ENCODE data around the gene ZGPAT. TPM values are rescaled to one million over a fixed set of nuclear protein-coding genes. Genes with fewer than 3 reads are reported as not detected.

ZGPAT gene
- total RNA-seq, 1 donor from 2014 or later = 19.2 TPM

GRCh38 chr20:63689046-63690002, 18.5 kb upstream of the ZGPAT start:
- DNase-seq (ENCODE audit: low spot score) = no peak
- H3K36me3 Mint-ChIP-seq (ENCODE audit: low read depth) = peaks cover 5% of the 10 kb centered on the region
- H3K4me1 Mint-ChIP-seq (ENCODE audit: low read depth) = peaks cover 12% of the 10 kb centered on the region
- TF ChIP-seq, protein P1, sequence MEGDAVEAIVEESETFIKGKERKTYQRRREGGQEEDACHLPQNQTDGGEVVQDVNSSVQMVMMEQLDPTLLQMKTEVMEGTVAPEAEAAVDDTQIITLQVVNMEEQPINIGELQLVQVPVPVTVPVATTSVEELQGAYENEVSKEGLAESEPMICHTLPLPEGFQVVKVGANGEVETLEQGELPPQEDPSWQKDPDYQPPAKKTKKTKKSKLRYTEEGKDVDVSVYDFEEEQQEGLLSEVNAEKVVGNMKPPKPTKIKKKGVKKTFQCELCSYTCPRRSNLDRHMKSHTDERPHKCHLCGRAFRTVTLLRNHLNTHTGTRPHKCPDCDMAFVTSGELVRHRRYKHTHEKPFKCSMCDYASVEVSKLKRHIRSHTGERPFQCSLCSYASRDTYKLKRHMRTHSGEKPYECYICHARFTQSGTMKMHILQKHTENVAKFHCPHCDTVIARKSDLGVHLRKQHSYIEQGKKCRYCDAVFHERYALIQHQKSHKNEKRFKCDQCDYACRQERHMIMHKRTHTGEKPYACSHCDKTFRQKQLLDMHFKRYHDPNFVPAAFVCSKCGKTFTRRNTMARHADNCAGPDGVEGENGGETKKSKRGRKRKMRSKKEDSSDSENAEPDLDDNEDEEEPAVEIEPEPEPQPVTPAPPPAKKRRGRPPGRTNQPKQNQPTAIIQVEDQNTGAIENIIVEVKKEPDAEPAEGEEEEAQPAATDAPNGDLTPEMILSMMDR (IDR thresholded peaks at IDR 0.05) = no peak
- H3K27me3 Mint-ChIP-seq (ENCODE audit: low read depth) = no peaks in the 10 kb centered on the region
- no peak overlapping the region for H3K27ac Mint-ChIP-seq (ENCODE audit: unreplicated experiment)
- H3K4me3 Mint-ChIP-seq (ENCODE audit: unreplicated experiment) = no peak overlapping the region
- H3K9me3 Mint-ChIP-seq (ENCODE audit: low read depth) = no peaks in the 10 kb centered on the region

GRCh38 chr20:63690003-63690897, 17.6 kb upstream of the ZGPAT start:
- no peaks in the 10 kb centered on the region for H3K9me3 Mint-ChIP-seq (ENCODE audit: low read depth)
- peaks cover 12% of the 10 kb centered on the region for H3K4me1 Mint-ChIP-seq (ENCODE audit: low read depth)
- H3K27ac Mint-ChIP-seq (ENCODE audit: unreplicated experiment) = no peak overlapping the region
- TF ChIP-seq, protein P1 (IDR thresholded peaks at IDR 0.05) = no peak
- H3K27me3 Mint-ChIP-seq (ENCODE audit: low read depth) = no peaks in the 10 kb centered on the region
- DNase-seq (ENCODE audit: low spot score) = no peak
- H3K36me3 Mint-ChIP-seq (ENCODE audit: low read depth) = peaks cover 5% of the 10 kb centered on the region
- no peak overlapping the region for H3K4me3 Mint-ChIP-seq (ENCODE audit: unreplicated experiment)

DNA sequence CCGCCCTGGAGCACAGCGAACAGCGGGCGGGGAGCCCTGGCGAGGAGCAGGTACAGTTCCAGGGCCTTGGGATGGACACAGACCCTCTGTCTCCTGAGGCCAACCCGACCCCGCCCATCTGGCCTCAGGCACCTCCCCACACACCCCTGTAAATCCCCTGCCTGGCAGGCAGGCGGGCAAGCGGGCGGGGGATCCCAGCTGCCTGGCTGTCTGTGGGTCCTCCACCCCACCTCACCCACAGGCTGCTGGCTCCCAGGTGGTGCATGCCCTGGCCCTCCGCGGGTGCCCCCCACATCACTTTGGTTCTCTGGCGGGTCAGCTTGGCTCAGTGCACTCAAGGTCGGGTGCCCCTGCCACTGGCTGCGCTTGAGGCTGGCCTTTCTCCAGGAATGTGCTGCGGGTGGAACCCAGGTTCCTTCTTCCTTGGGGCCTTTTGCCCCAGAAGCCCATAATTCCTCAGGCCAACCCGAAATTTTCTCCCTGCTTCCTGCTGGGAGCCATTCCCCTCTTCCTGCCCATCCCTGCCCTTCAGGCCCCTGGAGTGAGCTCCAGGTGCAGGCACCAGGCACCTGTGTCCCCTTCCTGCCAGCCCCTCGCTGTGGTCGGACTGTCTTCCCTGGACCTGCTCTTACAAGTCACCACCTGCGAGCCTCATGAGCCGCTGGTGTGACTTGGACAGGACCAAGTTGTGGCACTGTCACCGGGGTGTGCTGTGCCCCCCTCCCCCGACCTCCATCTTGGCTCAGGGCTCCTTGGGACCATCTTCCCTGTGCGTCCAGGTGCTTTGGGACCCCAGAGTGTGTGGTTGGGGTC, 16.7 kb upstream of the ZGPAT start:
- TF ChIP-seq, protein P1 (IDR thresholded peaks at IDR 0.05) = no peak
- no peak for DNase-seq (ENCODE audit: low spot score)
- peaks cover 12% of the 10 kb centered on the region for H3K4me1 Mint-ChIP-seq (ENCODE audit: low read depth)
- peaks cover 5% of the 10 kb centered on the region for H3K36me3 Mint-ChIP-seq (ENCODE audit: low read depth)
- H3K4me3 Mint-ChIP-seq (ENCODE audit: unreplicated experiment) = no peak overlapping the region
- H3K9me3 Mint-ChIP-seq (ENCODE audit: low read depth) = no peaks in the 10 kb centered on the region
- no peaks in the 10 kb centered on the region for H3K27me3 Mint-ChIP-seq (ENCODE audit: low read depth)
- H3K27ac Mint-ChIP-seq (ENCODE audit: unreplicated experiment) = no peak overlapping the region

DNA sequence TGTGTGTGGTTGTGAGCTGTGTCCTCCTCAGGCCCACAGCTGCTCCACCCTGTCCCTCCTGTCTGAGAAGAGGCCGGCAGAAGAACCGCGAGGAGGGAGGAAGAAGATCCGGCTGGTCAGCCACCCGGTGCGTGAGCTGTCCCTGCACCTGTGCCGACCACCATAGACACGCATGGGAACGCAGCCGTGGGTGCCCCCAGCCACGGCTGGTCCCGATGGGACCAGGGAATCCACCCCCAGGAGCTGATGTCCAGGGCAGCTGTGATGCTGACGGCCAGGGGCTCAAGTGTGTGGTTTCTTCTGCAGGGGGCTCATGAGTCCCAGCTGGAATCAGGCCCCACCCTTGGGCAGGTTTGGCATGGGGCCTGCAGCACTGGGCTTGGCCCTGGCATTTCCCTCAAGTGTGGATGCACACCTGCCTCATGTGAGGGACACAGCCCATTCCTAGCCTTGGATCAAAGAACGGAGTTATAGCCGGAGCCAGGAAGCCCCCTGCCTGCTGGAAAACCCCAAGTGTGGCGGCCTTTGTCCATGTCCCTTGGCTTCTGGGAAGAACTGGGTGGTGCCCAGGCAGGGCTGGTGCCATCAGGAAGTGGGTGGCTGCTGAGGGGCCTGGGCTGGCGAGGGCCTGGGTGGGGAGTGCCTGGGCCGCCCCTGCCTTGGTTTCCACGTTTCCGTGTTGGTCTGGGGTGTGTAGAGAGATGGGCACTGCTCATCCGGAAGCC, 16.0 kb upstream of the ZGPAT start:
- Mint-ChIP-seq H3K9me3 (ENCODE audit: low read depth) (no peaks in the 10 kb centered on the region), H3K4me3 (ENCODE audit: unreplicated experiment) (no peak overlapping the region), H3K27ac (ENCODE audit: unreplicated experiment) (no peak overlapping the region), H3K36me3 (ENCODE audit: low read depth) (peaks cover 5% of the 10 kb centered on the region), H3K4me1 (ENCODE audit: low read depth) (peaks cover 5% of the 10 kb centered on the region), H3K27me3 (ENCODE audit: low read depth) (no peaks in the 10 kb centered on the region)
- TF ChIP-seq, protein P1 (IDR thresholded peaks at IDR 0.05) = no peak
- no peak for DNase-seq (ENCODE audit: low spot score)

Measured in chondrocyte (in vitro differentiated cells).